ENCODE results near the gene VSIG4. TPM values are rescaled to one million over a fixed set of nuclear protein-coding genes. Genes with fewer than 3 reads are reported as not detected.

The VSIG4 gene
- total RNA-seq, 2 donors from 2014 or later = 14.5 to 31.5 TPM

GRCh38 chrX:66030505-66031317, 9.2 kb downstream of the VSIG4 start:
- no peaks in the 10 kb centered on the region for H3K9me3 ChIP-seq
- WGBS = 68% methylated on average over 7 of the region's 7 CpGs
- H3K4me3 ChIP-seq = no peak overlapping the region
- TF ChIP-seq POLR2A (IDR thresholded peaks at IDR 0.05) = no peak
- TF ChIP-seq, protein P1, sequence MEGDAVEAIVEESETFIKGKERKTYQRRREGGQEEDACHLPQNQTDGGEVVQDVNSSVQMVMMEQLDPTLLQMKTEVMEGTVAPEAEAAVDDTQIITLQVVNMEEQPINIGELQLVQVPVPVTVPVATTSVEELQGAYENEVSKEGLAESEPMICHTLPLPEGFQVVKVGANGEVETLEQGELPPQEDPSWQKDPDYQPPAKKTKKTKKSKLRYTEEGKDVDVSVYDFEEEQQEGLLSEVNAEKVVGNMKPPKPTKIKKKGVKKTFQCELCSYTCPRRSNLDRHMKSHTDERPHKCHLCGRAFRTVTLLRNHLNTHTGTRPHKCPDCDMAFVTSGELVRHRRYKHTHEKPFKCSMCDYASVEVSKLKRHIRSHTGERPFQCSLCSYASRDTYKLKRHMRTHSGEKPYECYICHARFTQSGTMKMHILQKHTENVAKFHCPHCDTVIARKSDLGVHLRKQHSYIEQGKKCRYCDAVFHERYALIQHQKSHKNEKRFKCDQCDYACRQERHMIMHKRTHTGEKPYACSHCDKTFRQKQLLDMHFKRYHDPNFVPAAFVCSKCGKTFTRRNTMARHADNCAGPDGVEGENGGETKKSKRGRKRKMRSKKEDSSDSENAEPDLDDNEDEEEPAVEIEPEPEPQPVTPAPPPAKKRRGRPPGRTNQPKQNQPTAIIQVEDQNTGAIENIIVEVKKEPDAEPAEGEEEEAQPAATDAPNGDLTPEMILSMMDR (IDR thresholded peaks at IDR 0.05) = no peak
- TF ChIP-seq POLR2AphosphoS5 (IDR thresholded peaks at IDR 0.05) = no peak
- intact Hi-C loops (cut with DNase I) = no loop called here
- H3K27ac ChIP-seq = no peak overlapping the region
- no peak for DNase-seq (ENCODE audit: low spot score)
- no peaks in the 10 kb centered on the region for H3K36me3 ChIP-seq
- no peaks in the 10 kb centered on the region for H3K4me1 ChIP-seq (replicated peaks)
- no peaks in the 10 kb centered on the region for H3K27me3 ChIP-seq (replicated peaks; ENCODE audit: insufficient read depth)

DNA sequence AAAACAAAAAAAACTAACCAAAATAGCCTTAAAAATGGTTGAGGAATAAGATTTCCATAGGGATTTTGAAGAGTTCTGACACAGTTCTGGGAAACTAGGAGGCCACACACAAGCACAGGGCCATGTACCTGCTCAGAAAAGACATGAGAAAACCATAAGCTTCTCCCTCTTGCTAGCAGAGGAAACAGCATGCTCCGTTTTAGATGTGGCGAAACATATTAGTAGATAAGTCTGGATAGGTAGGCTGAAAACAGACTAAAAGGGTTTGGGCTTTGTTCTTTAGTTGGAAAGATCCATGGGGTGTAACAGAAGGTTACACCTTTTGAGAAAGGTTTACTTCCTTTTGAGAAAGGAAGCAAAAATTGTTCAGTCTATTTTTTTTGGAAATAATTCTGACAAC, 10.9 kb downstream of the VSIG4 start:
- no peaks in the 10 kb centered on the region for H3K36me3 ChIP-seq
- H3K27me3 ChIP-seq (replicated peaks; ENCODE audit: insufficient read depth) = no peaks in the 10 kb centered on the region
- no peak for TF ChIP-seq POLR2A (IDR thresholded peaks at IDR 0.05)
- DNase-seq (ENCODE audit: low spot score) = no peak
- H3K27ac ChIP-seq = no peak overlapping the region
- WGBS = 91% methylated on average over 2 of the region's 2 CpGs
- no peak overlapping the region for H3K4me3 ChIP-seq
- H3K4me1 ChIP-seq (replicated peaks) = no peaks in the 10 kb centered on the region
- no peaks in the 10 kb centered on the region for H3K9me3 ChIP-seq
- intact Hi-C loops (cut with DNase I) = no loop called here

- no peak for DNase-seq (ENCODE audit: low spot score)
- H3K36me3 ChIP-seq = no peaks in the 10 kb centered on the region
- TF ChIP-seq POLR2A (IDR thresholded peaks at IDR 0.05) = no peak
- no peak for TF ChIP-seq POLR2AphosphoS5 (IDR thresholded peaks at IDR 0.05)
- TF ChIP-seq, protein P1 (IDR thresholded peaks at IDR 0.05) = no peak
- WGBS = 82% methylated on average over 2 of the region's 2 CpGs
- intact Hi-C loops (cut with DNase I) = no loop called here
- no peaks in the 10 kb centered on the region for H3K4me1 ChIP-seq (replicated peaks)
- no peak overlapping the region for H3K4me3 ChIP-seq
- H3K27ac ChIP-seq = no peak overlapping the region
- H3K27me3 ChIP-seq (replicated peaks; ENCODE audit: insufficient read depth) = no peaks in the 10 kb centered on the region
- H3K9me3 ChIP-seq = no peaks in the 10 kb centered on the region
Observed at GRCh38 chrX:66024570-66024969, 15.3 kb downstream of the VSIG4 start.

- 93% methylated on average over 1 of the region's 1 CpG for WGBS
- DNase-seq (ENCODE audit: low spot score) = no peak
- no peak overlapping the region for H3K4me3 ChIP-seq
- H3K4me1 ChIP-seq (replicated peaks) = no peaks in the 10 kb centered on the region
- H3K27ac ChIP-seq = no peak overlapping the region
- H3K27me3 ChIP-seq (replicated peaks; ENCODE audit: insufficient read depth) = no peaks in the 10 kb centered on the region
- no peaks in the 10 kb centered on the region for H3K36me3 ChIP-seq
- intact Hi-C loops (cut with DNase I) = no loop called here
- TF ChIP-seq POLR2A (IDR thresholded peaks at IDR 0.05) = no peak
- TF ChIP-seq POLR2AphosphoS5 (IDR thresholded peaks at IDR 0.05) = no peak
- TF ChIP-seq, protein P1 (IDR thresholded peaks at IDR 0.05) = no peak
- H3K9me3 ChIP-seq = no peaks in the 10 kb centered on the region
Observed at GRCh38 chrX:66024092-66024467, 15.8 kb downstream of the VSIG4 start.

DNA sequence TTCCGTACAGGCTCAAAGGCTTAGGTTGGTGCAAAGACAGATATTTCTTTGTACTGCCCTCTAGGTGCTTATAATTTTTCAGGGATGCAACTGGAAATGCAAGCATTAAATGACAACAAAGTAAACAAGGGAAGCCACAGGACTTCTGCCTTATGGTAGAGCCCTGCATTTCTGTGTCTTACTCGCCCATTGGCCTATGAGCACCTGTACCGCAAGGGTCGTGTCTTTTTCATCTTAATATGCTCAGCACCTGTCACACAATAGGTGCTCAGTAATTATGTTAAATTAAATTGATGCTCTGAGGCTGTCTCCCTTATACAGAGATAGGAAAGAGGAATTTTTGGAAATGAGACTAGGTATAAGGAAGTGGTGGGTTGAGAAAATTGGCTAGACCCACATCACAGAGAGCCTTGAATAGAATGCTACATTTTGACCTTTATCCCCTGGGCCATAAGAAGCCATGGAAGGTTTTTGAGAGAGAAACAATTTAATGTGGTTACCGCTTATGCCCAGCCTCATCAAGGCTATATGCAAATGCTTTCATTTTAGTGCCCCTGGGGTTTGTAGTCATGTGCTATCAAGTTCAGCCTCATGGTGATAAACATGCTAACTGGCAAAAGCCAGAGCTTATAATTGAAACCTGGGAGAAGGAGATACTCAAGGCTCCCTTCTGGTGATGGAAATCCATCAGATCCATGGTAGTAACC, 16.3 kb downstream of the VSIG4 start:
- no peak for DNase-seq (ENCODE audit: low spot score)
- intact Hi-C loops (cut with DNase I) = no loop called here

More for the DNA sequence above, 16.3 kb downstream of the VSIG4 start:
- H3K36me3 ChIP-seq = no peaks in the 10 kb centered on the region
- H3K9me3 ChIP-seq = no peaks in the 10 kb centered on the region
- H3K27ac ChIP-seq = no peak overlapping the region
- 95% methylated on average over 5 of the region's 5 CpGs for WGBS
- no peaks in the 10 kb centered on the region for H3K27me3 ChIP-seq (replicated peaks; ENCODE audit: insufficient read depth)
- H3K4me1 ChIP-seq (replicated peaks) = no peaks in the 10 kb centered on the region
- TF ChIP-seq POLR2AphosphoS5 (IDR thresholded peaks at IDR 0.05) (no peak), POLR2A (IDR thresholded peaks at IDR 0.05) (no peak)
- TF ChIP-seq, protein P1 (IDR thresholded peaks at IDR 0.05) = no peak
- no peak overlapping the region for H3K4me3 ChIP-seq
